OCI-M1 (cell line): Measurements from ENCODE around the gene ATXN10.
"Not testable (repeated sequence)": the region's sequence is repeated elsewhere in the genome, so short reads cannot be mapped to it uniquely, and the experiment has no call there.

Experiments
- DNase-seq: peaks from one replicate; lab custom pipeline; 2025; lab: John Stamatoyannopoulos, UW

The ATXN10 gene

DNA sequence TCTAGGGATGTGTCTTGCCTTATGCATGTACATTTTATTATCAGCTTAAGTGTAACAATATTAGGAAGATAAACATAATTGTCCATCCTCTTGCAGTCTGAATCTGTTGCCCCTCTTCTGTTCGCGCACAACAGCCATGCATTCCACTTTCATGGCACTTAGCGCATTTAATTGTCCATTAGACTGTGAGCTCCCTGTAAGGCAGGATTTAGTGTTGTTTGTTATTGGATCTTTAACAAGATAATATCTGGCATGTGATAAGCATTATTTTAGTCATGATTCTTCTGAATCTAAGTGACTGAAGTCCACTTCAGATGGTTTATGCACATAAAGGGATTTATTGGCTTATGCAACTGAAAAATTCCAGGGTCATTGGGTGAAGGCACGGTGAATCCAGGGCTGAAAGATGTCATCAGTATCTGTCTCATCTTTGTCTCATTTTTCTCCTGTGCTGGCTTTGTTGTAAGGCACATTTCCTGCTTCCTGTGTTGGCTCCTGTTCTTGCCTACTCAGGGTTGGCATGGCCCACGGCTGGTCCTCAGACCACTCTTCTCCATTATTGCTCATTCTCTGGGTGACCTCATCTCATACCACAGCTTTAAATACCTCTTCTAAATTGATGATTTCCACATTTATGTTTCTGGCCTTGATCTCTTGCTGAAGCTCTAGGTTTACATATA is 37.6 kb downstream of the ATXN10 start:
- DNase-seq, result no peak

GRCh38 chr22:45709866-45710265 is 38.2 kb downstream of the ATXN10 start:
- DNase-seq, result no peak

DNA sequence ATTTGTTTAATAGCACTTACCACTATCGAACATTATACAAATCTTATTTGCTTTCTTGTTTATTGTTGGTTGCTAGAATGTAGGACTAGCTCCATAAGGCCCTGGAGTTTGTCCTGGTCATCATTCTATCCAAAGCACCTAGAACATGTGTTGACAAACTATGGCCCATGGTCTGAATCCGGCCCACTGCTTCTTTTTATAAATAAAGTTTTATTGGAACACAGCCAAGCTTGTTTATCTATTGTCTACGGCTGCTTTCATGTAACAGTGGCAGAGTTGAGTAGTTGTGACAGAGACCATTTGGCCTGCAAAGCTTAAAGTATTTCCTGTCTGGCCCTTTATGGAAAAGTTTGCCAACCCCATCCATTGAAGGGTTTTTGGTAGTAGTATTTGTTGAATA is 38.8 kb downstream of the ATXN10 start:
- DNase-seq, result no peak

GRCh38 chr22:45714390-45714789 is 42.8 kb downstream of the ATXN10 start:
- DNase-seq, result not testable (repeated sequence)

DNA sequence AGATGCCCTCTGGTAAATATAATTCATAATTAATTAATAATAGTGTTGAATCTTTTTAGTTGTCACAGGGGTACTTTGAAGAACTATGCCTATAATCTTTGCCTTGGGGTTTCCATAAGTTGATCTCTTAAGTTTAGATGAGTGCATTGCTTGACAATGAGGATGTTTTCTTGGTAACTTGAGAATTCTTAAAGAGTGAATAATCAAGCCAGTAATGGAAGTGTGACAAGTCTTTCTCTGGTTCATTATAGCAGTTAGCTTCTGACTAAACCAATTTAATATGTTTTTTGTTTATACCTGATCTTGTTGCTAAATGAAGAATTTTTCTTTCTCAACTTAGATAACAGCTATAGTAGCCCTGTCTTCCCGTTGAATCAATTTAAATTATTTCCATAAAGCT is 46.2 kb downstream of the ATXN10 start:
- no peak for DNase-seq

- DNase-seq, result no peak
Measured at GRCh38 chr22:45718391-45718790, 46.8 kb downstream of the ATXN10 start.

DNA sequence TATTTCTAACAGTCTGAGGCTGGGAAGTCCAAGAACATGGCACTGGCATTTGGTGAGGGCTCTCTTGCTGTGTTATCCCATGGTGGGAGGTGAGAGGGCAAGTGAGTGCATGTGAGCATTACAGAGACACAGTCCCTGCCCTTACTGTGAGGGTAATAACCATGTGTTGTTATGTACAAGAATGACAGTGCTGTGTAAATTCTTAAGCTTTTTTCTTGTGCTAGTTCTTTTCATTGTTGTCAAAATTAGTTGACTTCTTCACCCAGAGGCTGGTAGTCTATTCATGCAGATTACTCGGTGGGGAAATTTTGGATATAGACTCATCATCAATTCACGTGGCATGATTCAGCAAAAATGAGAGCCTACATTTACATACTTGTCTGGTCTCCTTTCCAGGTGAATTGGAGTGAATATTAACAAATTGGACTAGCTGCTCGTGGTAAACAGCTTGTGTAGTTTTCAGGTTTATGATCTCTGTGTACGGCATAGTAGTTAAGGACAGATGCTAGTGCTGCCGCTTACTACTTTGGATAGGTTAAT is 49.3 kb downstream of the ATXN10 start:
- no peak for DNase-seq

DNA sequence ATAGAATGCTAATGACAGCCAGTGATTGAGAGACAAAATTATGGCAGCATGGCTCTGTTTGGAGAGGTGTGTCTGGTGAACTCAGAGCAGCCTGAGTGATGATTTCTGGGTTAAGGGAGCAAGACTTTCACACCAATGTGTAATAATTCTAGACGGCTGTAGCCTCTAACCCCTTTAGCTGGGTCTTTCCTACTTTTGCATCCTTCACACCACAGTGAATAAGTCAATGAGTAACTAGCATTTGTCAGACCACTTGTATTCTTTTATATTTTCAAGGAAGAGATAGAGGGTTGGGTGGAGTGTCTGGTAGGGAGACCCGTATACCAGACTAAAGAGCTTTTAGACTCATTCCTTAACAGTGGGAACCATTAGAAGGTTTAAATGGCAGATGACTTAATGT is 50.4 kb downstream of the ATXN10 start:
- no peak for DNase-seq

DNA sequence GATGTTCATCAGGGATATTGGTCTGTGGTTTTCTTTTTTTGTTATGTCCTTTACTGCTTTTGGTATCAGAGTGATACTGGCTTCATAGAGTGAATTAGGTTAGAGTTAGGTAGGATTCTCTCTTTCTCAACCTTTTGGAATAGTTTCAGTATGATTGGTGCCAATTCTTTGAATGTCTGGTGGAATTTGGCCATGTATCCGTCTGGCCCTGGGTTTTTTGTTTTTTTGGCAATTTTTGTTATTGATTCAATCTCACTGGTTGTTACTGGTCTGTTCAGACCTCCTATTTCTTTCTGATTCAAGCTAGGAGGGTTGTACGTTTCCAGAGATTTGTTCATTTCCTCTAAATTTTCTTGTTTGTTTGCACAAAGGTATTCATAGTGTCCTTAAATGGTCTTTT is 54.4 kb downstream of the ATXN10 start:
- DNase-seq, result no peak

- no peak for DNase-seq
Measured at GRCh38 chr22:45731041-45731797, 59.6 kb downstream of the ATXN10 start.

DNA sequence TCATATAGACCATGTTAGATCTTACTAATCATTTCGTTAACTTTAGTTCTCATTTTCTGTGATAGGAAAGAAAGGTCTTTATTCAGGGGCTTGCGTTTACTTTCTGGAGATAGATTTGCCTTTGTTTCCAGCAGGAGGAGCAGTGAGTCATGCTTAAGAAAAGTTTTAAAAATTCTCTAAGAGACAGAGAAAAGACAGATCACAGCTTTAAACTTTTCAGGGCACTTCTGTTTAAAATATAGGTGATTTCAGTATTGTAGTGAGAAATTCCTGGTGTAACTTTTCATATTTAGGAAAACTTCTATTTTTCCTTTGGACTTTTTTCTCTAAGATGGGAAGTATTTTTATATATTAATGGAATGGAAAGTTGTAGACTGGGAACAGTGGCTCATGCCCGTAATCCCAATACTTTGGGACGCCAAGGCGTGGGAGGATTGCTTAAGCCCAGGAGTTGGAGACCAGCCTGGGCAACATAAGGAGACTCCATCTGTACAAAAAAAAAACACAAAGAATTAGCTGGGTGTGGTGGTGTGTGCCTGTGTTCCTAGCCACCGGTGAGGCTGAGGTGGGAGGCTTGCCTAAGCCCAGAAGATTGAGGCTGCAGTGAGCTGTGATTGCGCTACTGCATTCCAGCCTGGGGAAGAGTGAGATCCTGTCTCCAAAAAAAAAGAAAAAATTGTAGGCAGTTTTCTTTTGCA is 60.3 kb downstream of the ATXN10 start:
- DNase-seq, result no peak

GRCh38 chr22:45735273-45735672 is 63.6 kb downstream of the ATXN10 start:
- DNase-seq, result no peak

- no peak for DNase-seq
Measured at GRCh38 chr22:45738206-45738605, 66.6 kb downstream of the ATXN10 start.

- DNase-seq, result no peak
Measured at GRCh38 chr22:45740236-45740635, 68.6 kb downstream of the ATXN10 start.

- no peak for DNase-seq
Measured at GRCh38 chr22:45742866-45743450, 71.3 kb downstream of the ATXN10 start.

DNA sequence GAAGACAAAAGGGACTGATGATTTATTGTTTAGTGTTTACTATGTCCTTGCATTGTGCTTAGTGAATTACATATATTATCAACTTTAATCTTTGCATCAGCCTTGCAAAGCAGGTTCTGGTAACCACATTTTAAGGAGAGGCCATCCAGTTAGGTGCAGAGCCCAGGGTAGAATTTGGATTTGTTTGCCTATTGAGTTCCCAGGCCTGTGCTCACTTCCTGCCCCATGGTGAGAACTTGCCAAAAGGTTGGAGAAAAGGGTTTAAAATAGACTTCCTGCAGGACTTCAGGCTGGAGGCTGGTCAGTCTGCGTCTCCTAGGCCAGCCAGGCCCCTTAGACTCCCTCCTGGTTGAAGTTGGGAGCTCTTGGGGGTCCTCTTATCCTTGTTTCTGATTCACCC is 72.1 kb downstream of the ATXN10 start:
- DNase-seq, result no peak

GRCh38 chr22:45744442-45744841 is 72.8 kb downstream of the ATXN10 start:
- DNase-seq, result no peak

DNA sequence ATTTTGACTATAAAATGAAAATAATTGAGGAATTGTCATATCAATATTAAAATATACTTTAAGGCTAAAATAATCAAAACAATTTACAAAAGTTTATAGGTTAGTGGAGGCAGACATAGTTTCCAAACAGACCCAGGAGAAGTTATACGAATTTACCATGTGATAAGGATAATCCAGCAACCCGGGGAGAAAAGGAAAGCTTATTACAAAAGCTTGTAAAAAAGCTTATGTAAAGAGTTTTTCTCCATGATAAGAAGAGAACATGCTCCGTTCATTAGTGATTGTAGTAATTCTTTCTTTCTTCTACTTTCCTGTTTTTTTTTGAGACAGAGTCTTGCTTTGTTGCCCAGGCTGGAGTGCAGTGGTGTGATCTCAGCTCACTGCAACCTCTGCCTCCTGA is 79.0 kb downstream of the ATXN10 start:
- DNase-seq, result no peak

- no peak for DNase-seq
Measured at GRCh38 chr22:45752036-45752435, 80.4 kb downstream of the ATXN10 start.

DNA sequence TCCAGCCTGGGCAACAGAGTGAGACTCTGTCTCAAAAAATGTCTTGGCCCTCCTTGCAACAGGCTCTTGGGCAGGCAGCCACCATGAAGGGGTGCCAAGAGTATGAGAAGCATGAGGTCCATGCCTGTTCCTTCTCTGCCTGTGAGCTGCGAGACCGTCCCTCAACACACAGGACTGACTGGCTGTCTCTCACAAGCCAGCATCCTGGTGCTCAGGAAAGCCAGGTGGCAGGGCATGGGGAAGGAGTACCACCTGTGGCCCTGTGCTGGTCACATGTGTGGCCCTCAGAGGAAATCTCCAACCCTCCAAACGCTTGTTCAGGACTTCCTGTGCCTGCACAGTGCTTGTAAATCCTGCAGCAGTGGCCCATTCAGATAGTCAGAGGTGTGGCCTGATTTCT is 83.2 kb downstream of the ATXN10 start:
- DNase-seq, result no peak

DNA sequence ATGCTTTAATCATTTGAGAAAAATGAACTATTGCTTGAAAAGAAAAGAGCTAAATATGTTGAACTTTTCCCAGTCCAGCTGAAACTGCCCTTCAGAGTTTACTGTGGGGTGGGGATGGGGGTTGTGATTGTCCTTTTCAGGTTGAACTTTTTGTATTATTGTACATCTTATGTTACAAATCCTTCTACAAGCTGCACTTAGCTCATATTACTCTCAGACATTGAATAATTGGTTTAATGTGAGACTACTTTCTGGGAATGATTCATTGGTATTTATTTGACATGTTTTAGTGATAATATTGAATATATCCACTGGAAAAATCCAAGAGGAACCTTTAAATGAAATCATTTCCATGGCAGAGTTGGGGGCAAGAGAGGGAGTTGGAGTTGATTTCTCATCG is 84.9 kb downstream of the ATXN10 start:
- no peak for DNase-seq

GRCh38 chr22:45757068-45757467 is 85.4 kb downstream of the ATXN10 start:
- no peak for DNase-seq

GRCh38 chr22:45757936-45758335 is 86.3 kb downstream of the ATXN10 start:
- DNase-seq, result no peak
